Hepatocyte (in vitro differentiated cells): ENCODE measurements around the gene UBE2E1. TPM values are rescaled to one million over a fixed set of nuclear protein-coding genes. Genes with fewer than 3 reads are reported as not detected.

Source experiments
- DNase-seq: peaks from one replicate; pipeline ENCODE4 v3.0.0-alpha.2; 2016; ENCODE audit warnings: low spot score
- H2AFZ ChIP-seq: fragments of 200-600 bp; sonication (generic); 2 replicates; pipeline ENCODE4 v1.6.0; 2016; ENCODE audit warnings: antibody characterized with exemption, mild to moderate bottlenecking
- H3K27ac ChIP-seq: fragments of 200-600 bp; sonication (generic); 2 replicates; pipeline ENCODE4 v1.5.1; 2016; ENCODE audit warnings: mild to moderate bottlenecking
- H3K27me3 ChIP-seq: fragments of 200-600 bp; sonication (generic); 2 replicates; pipeline ENCODE4 v1.6.1; 2016
- H3K36me3 ChIP-seq: fragments of 200-600 bp; sonication (generic); replicated peaks from 2 replicates; pipeline ENCODE4 v1.5.1; 2016; ENCODE audit warnings: low read depth; ENCODE audit not compliant: insufficient read depth
- H3K4me1 ChIP-seq: fragments of 200-600 bp; sonication (generic); 2 replicates; pipeline ENCODE4 v1.5.1; 2016; ENCODE audit warnings: mild to moderate bottlenecking, moderate library complexity; ENCODE audit not compliant: insufficient read depth
- H3K4me2 ChIP-seq: fragments of 200-600 bp; sonication (generic); 2 replicates; pipeline ENCODE4 v1.6.0; 2016
- H3K4me3 ChIP-seq: fragments of 200-600 bp; sonication (generic); 2 replicates; pipeline ENCODE4 v1.5.1; 2016; ENCODE audit warnings: mild to moderate bottlenecking
- H3K79me2 ChIP-seq: fragments of 200-600 bp; sonication (generic); 2 replicates; pipeline ENCODE4 v1.6.0; 2017; ENCODE audit warnings: mild to moderate bottlenecking
- H3K9me2 ChIP-seq: fragments of 200-600 bp; sonication (generic); replicated peaks from 2 replicates; pipeline ENCODE4 v1.6.0; 2017; ENCODE audit warnings: mild to moderate bottlenecking; ENCODE audit not compliant: insufficient read depth
- H3K9me3 ChIP-seq: fragments of 200-600 bp; sonication (generic); 2 replicates; pipeline ENCODE4 v1.5.1; 2016; ENCODE audit warnings: low read depth, mild to moderate bottlenecking
- H4K20me1 ChIP-seq: fragments of 200-600 bp; sonication (generic); 2 replicates; pipeline ENCODE4 v1.6.0; 2016; ENCODE audit warnings: mild to moderate bottlenecking; ENCODE audit not compliant: insufficient read depth, poor library complexity, severe bottlenecking
- CTCF ChIP-seq: fragments of 200-600 bp; sonication (generic); IDR thresholded peaks from 2 replicates; pipeline ENCODE4 v1.5.1; 2016; ENCODE audit warnings: antibody characterized with exemption, mild to moderate bottlenecking; ENCODE audit not compliant: poor library complexity
- EZH2 ChIP-seq: fragments of 200-600 bp; sonication (generic); IDR thresholded peaks from 2 replicates; pipeline ENCODE4 v1.6.1; 2016; ENCODE audit warnings: antibody characterized with exemption, mild to moderate bottlenecking, borderline replicate concordance
- EZH2phosphoT487 ChIP-seq: fragments of 200-600 bp; sonication (generic); IDR thresholded peaks from one replicate; pipeline ENCODE4 v1.6.1; 2018; ENCODE audit warnings: antibody characterized with exemption, mild to moderate bottlenecking, low read depth, moderate library complexity; ENCODE audit not compliant: unreplicated experiment, severe bottlenecking
- WGBS: methylation state at CpG from one replicate; pipeline ENCODE4 v1.1.6; 2016; ENCODE audit warnings: low lambda C conversion rate; ENCODE audit errors: missing lambda C conversion rate; 5-methylcytosine and 5-hydroxymethylcytosine counted together
- polyA plus RNA-seq: library from polyadenylated mRNA; unstranded; fragments of >200 nt; fragmentation: Nextera tagmentation; extraction: Ambion mirVana; gene quantifications from 2 replicates; pipeline ENCODE4 v1.2.1, GENCODE V29; 2016
- total RNA-seq: library from RNA; depleted of rRNA; stranded (reverse); fragments of >200 nt; gene quantifications from 2 replicates; pipeline ENCODE4 v1.2.3, GENCODE V29; 2014

UBE2E1 gene
- total and polyA plus RNA-seq, 2 experiments from 2014 or later = 20.8 to 179 TPM

DNA sequence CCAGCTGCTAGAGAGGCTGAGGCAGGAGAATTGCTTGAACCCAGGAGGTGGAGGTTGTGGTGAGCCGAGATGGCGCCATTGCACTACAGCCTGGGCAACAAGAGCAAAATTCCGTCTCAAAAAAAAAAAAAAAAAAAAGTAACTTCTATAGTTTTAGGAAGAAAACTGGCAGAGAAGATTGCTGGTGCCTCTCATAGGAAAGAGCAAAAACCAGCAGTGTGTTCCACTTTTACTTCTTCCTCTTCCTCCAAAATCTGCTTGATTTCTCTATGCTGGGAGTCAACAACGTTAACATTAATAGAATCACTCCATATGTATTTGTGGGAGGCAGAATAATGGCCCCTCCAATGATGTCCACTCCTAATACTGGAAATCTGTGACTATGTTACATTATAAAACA, 126.8 kb downstream of the UBE2E1 start:
- Histone ChIP-seq H3K4me3 (no peak overlapping the region), H3K79me2 (no peaks in the 10 kb centered on the region), H3K9me2 (no peaks in the 10 kb centered on the region), H2AFZ (no peak overlapping the region), H4K20me1 (no peaks in the 10 kb centered on the region), H3K36me3 (no peaks in the 10 kb centered on the region), H3K9me3 (no peaks in the 10 kb centered on the region), H3K27ac (no peak overlapping the region), H3K4me2 (no peak overlapping the region), H3K4me1 (no peaks in the 10 kb centered on the region), H3K27me3 (no peaks in the 10 kb centered on the region)
- no peak for TF ChIP-seq EZH2phosphoT487
- no peak for TF ChIP-seq EZH2
- TF ChIP-seq CTCF = no peak
- DNase-seq = no peak
- 98% methylated on average over 4 of the region's 4 CpGs for WGBS

GRCh38 chr3:23934253-23934652, 128.5 kb downstream of the UBE2E1 start:
- no peaks in the 10 kb centered on the region for H3K79me2 ChIP-seq
- no peaks in the 10 kb centered on the region for H3K27me3 ChIP-seq
- DNase-seq = no peak
- H3K9me3 ChIP-seq = no peaks in the 10 kb centered on the region
- TF ChIP-seq CTCF (no peak), EZH2phosphoT487 (no peak), EZH2 (no peak)
- no peak overlapping the region for H2AFZ ChIP-seq
- 61% methylated on average over 4 of the region's 4 CpGs for WGBS
- no peaks in the 10 kb centered on the region for H3K9me2 ChIP-seq
- no peak overlapping the region for H3K4me2 ChIP-seq
- H3K36me3 ChIP-seq = no peaks in the 10 kb centered on the region
- H3K4me3 ChIP-seq = no peak overlapping the region
- H3K4me1 ChIP-seq = no peaks in the 10 kb centered on the region
- no peak overlapping the region for H3K27ac ChIP-seq
- no peaks in the 10 kb centered on the region for H4K20me1 ChIP-seq

GRCh38 chr3:23937296-23937695, 131.5 kb downstream of the UBE2E1 start:
- 86% methylated on average over 1 of the region's 1 CpG for WGBS
- Histone ChIP-seq H3K27me3 (no peaks in the 10 kb centered on the region), H3K79me2 (no peaks in the 10 kb centered on the region), H3K27ac (no peak overlapping the region), H3K4me1 (no peaks in the 10 kb centered on the region), H4K20me1 (no peaks in the 10 kb centered on the region), H2AFZ (no peak overlapping the region), H3K4me3 (no peak overlapping the region), H3K4me2 (no peak overlapping the region), H3K36me3 (no peaks in the 10 kb centered on the region), H3K9me2 (no peaks in the 10 kb centered on the region), H3K9me3 (no peaks in the 10 kb centered on the region)
- TF ChIP-seq CTCF (no peak), EZH2 (no peak), EZH2phosphoT487 (no peak)
- DNase-seq = no peak

- Histone ChIP-seq H3K4me1 (no peaks in the 10 kb centered on the region), H3K4me2 (no peak overlapping the region), H2AFZ (no peak overlapping the region), H3K27ac (no peak overlapping the region), H3K9me2 (no peaks in the 10 kb centered on the region), H3K36me3 (no peaks in the 10 kb centered on the region), H4K20me1 (no peaks in the 10 kb centered on the region), H3K79me2 (no peaks in the 10 kb centered on the region), H3K4me3 (no peak overlapping the region), H3K27me3 (no peaks in the 10 kb centered on the region), H3K9me3 (no peaks in the 10 kb centered on the region)
- DNase-seq = no peak
- TF ChIP-seq CTCF (no peak), EZH2phosphoT487 (no peak), EZH2 (no peak)
Measured at GRCh38 chr3:23938688-23939087, 132.9 kb downstream of the UBE2E1 start.
